ENCODE data around the gene HNF1A.
A peak's percentile ranks its signal among the peaks of the same experiment; 100 is the strongest.

Gene HNF1A

GRCh38 chr12:121000530-121000929 is 22.2 kb downstream of the HNF1A start:
- no peak for TF ChIP-seq CTCF (IDR thresholded peaks at IDR 0.05; ENCODE audit: control insufficient read depth, insufficient read depth, low read depth, low read length, missing control alignments)
- H3K4me3 ChIP-seq (ENCODE audit: control insufficient read depth, low read depth, low read length), result no peak overlapping the region
- no peak for DNase-seq (ENCODE audit: low read depth)

- no peak overlapping the region for H3K4me3 ChIP-seq (ENCODE audit: control insufficient read depth, low read depth, low read length)
- TF ChIP-seq CTCF (IDR thresholded peaks at IDR 0.05; ENCODE audit: control insufficient read depth, insufficient read depth, low read depth, low read length, missing control alignments), result no peak
- no peak for DNase-seq (ENCODE audit: low read depth)
These were observed 22.7 kb downstream of the HNF1A start for GRCh38 chr12:121001060-121001459.

- DNase-seq (ENCODE audit: low read depth), result no peak
- H3K4me3 ChIP-seq (ENCODE audit: control insufficient read depth, low read depth, low read length), result no peak overlapping the region
- no peak for TF ChIP-seq CTCF (IDR thresholded peaks at IDR 0.05; ENCODE audit: control insufficient read depth, insufficient read depth, low read depth, low read length, missing control alignments)
These were observed 23.6 kb downstream of the HNF1A start for GRCh38 chr12:121001841-121002483.

GRCh38 chr12:121003650-121004049 is 25.3 kb downstream of the HNF1A start:
- no peak for DNase-seq (ENCODE audit: low read depth)
- TF ChIP-seq CTCF (IDR thresholded peaks at IDR 0.05; ENCODE audit: control insufficient read depth, insufficient read depth, low read depth, low read length, missing control alignments), result peak; percentile 11
- no peak overlapping the region for H3K4me3 ChIP-seq (ENCODE audit: control insufficient read depth, low read depth, low read length)

GRCh38 chr12:121004253-121004815 is 26.0 kb downstream of the HNF1A start:
- no peak for TF ChIP-seq CTCF (IDR thresholded peaks at IDR 0.05; ENCODE audit: control insufficient read depth, insufficient read depth, low read depth, low read length, missing control alignments)
- DNase-seq (ENCODE audit: low read depth), result no peak
- no peak overlapping the region for H3K4me3 ChIP-seq (ENCODE audit: control insufficient read depth, low read depth, low read length)

- no peak overlapping the region for H3K4me3 ChIP-seq (ENCODE audit: control insufficient read depth, low read depth, low read length)
- TF ChIP-seq CTCF (IDR thresholded peaks at IDR 0.05; ENCODE audit: control insufficient read depth, insufficient read depth, low read depth, low read length, missing control alignments), result peak; percentile 75
- DNase-seq (ENCODE audit: low read depth), result no peak
These were observed 27.0 kb downstream of the HNF1A start for GRCh38 chr12:121005346-121005815.

Measured in AG09309 (cell line).